Activated T-cell treated with anti-CD3 and anti-CD28 coated beads, Interleukin-2, amount 50 U/mL, for 4 hours (primary cell): ENCODE data around the gene STRIT1. TPM values are rescaled to one million over a fixed set of nuclear protein-coding genes. Genes with fewer than 3 reads are reported as not detected.

Source experiments
- ATAC-seq, 2 donors: fragments of 200-7000 bp; cut with Tn5 transposase; one replicate each; pipeline ENCODE4 v1.10.0; 2021
- DNase-seq: peaks from one replicate; pipeline ENCODE4 v3.0.0-alpha.2; 2020
- H3K27me3 Mint-ChIP-seq: one replicate; pipeline ENCODE4 v1.8.0; 2021; ENCODE audit warnings: low read depth, mixed read lengths
- H3K36me3 Mint-ChIP-seq: one replicate; pipeline ENCODE4 v1.8.0; 2022; ENCODE audit warnings: mixed read lengths; ENCODE audit not compliant: insufficient read depth
- H3K4me1 Mint-ChIP-seq: one replicate; pipeline ENCODE4 v1.8.0; 2021; ENCODE audit warnings: low read depth, mixed read lengths
- H3K4me3 Mint-ChIP-seq: one replicate; pipeline ENCODE4 v1.8.0; 2021; ENCODE audit warnings: mild to moderate bottlenecking, moderate library complexity, mixed read lengths
- H3K9me3 Mint-ChIP-seq: one replicate; pipeline ENCODE4 v1.8.0; 2021; ENCODE audit warnings: mixed read lengths
- total RNA-seq, 3 donors: library from RNA; stranded (reverse); gene quantifications; one replicate each; pipeline ENCODE4 v1.2.1, GENCODE V29; 2021

The STRIT1 gene
- total RNA-seq, result not detected

GRCh38 chr3:155293516-155293915 is at the start of gene STRIT1:
Gene STRIT1, minus strand, starts transcription at chr3:155293683.
- no peak for ATAC-seq

DNA sequence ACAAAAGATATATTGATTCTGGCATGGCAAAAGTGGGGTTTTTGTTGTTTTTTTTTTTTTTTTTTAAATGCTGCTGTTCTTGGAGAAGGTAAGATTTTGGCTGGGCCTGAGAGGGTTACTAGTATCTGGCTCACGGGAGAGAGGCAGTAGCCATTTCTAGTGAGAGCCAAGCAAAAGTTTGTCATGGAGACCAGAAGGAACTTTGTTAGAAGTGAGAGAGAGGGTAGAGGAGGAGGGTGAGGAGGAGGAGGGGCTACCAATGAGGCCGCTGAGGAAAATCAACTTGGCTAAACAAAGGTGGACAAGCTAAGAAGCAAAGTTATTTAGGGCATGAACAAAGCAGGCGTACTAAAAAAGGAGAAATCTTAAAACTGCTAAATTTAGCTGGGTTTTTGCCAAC is 48.9 kb upstream of the STRIT1 start:
- no peak for DNase-seq
- H3K9me3 Mint-ChIP-seq, result no peaks in the 10 kb centered on the region
- peaks cover 3% of the 10 kb centered on the region for H3K27me3 Mint-ChIP-seq
- H3K4me3 Mint-ChIP-seq, result no peak overlapping the region
- H3K4me1 Mint-ChIP-seq, result no peaks in the 10 kb centered on the region
- H3K36me3 Mint-ChIP-seq, result no peaks in the 10 kb centered on the region
- ATAC-seq, result no peak

More at GRCh38 chr3:155293516-155293915, at the start of gene STRIT1:
- H3K4me1 Mint-ChIP-seq, result no peaks in the 10 kb centered on the region
- DNase-seq, result no peak
- H3K9me3 Mint-ChIP-seq, result peaks cover 15% of the 10 kb centered on the region
- H3K27me3 Mint-ChIP-seq, result no peaks in the 10 kb centered on the region
- H3K4me3 Mint-ChIP-seq, result no peak within 1 kb of the TSS
- H3K36me3 Mint-ChIP-seq, result no peaks in the 10 kb centered on the region

DNA sequence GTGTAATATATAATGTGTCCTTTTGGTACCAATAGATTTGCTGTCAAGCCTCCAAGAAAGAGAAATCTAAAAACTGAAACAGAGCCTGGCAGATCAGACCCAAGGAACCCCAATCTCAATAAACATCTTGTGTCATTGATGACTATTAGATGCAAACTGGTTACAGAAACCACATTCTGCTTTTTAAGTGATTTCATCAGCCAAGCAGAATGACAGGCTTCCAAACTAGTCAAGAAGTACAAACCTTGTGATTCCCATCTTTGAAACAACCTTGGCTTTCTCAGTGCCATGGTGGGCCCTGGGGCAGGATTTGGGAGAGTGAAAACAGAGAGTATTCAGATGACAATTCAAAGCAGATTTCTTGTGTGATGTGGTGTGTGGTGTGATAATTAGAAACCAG is 45.6 kb upstream of the STRIT1 start:
- Mint-ChIP-seq H3K4me1 (peaks cover 5% of the 10 kb centered on the region), H3K4me3 (no peak overlapping the region), H3K9me3 (no peaks in the 10 kb centered on the region), H3K27me3 (peaks cover 6% of the 10 kb centered on the region), H3K36me3 (no peaks in the 10 kb centered on the region)
- ATAC-seq, result no peak
- DNase-seq, result no peak

DNA sequence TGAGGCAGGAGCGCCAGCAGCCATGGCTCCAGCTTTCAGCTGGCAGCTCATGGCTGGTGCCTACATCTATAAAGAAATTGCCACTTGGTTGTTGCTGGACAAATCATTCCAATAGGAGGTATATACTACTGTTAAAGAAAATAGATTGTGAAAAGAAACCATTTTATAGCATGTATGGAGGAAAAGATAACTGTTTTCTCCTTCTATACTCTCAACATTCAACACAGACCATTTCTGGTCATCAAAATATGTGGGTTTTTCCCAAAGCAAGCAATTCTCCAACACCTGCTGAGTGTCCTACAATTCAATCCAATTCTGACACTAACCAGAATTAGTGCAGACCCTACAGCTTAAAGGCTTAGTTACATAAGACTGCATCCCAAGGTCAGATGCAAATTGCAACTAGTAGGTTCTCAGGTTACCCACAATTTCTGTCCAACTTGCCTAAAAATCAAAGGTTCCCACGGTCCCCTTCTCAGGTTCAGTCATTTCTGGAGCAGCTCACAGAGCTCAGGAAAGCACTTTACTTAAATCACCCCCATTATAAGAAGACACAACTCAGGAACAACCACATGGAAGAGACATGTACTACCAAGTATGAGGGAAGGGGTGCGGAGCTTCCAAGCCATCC is 42.4 kb upstream of the STRIT1 start:
- Mint-ChIP-seq H3K36me3 (no peaks in the 10 kb centered on the region), H3K4me3 (no peak overlapping the region), H3K9me3 (no peaks in the 10 kb centered on the region), H3K4me1 (peaks cover 5% of the 10 kb centered on the region), H3K27me3 (peaks cover 3% of the 10 kb centered on the region)
- DNase-seq (no peak), ATAC-seq (no peak)

DNA sequence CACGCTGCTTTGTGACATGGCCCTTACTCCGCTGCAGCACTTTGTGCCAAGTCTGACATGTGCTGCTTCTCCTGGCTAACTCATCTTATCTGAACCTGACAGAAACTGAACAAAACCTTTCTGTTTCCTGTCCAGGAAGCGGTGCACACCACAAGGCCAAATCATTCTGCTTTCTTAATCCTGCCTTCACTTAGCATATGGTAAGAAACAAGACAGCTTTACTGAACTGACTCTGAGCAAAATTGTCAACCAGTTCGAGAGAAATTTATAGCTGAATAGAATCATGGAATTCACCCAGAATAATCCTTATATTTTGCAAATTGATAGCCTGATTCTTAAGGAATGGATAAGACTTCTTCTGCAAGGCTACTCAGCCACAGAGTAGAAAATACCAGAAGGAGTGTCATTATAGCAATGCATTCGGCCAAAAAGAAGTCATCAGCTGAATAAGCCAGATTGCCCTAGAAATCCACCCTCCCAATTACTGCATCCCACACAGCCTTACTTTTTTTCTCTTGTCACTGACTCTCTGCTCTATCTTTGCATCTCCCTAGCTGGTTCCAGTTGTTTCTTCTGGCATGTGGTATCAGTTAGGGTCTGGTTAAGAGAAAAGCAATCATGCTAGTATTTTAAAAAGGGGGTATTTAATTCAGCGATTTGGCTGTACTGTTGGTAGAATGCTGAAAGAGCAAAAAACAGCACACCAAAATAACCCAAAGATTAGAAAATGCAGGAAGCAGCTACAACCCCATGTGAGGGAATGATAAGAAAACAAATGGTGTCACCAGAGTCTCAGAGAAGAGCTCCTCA is 41.6 kb upstream of the STRIT1 start:
- ATAC-seq (no peak), DNase-seq (no peak)
- H3K27me3 Mint-ChIP-seq, result peaks cover 3% of the 10 kb centered on the region
- H3K4me1 Mint-ChIP-seq, result peaks cover 5% of the 10 kb centered on the region
- H3K9me3 Mint-ChIP-seq, result no peaks in the 10 kb centered on the region
- H3K4me3 Mint-ChIP-seq, result no peak overlapping the region
- no peaks in the 10 kb centered on the region for H3K36me3 Mint-ChIP-seq

- H3K27me3 Mint-ChIP-seq, result peaks cover 3% of the 10 kb centered on the region
- H3K9me3 Mint-ChIP-seq, result no peaks in the 10 kb centered on the region
- peaks cover 5% of the 10 kb centered on the region for H3K4me1 Mint-ChIP-seq
- no peak for DNase-seq
- H3K36me3 Mint-ChIP-seq, result no peaks in the 10 kb centered on the region
- ATAC-seq, result no peak
- no peak overlapping the region for H3K4me3 Mint-ChIP-seq
These were observed 40.9 kb upstream of the STRIT1 start for GRCh38 chr3:155334215-155334913.

DNA sequence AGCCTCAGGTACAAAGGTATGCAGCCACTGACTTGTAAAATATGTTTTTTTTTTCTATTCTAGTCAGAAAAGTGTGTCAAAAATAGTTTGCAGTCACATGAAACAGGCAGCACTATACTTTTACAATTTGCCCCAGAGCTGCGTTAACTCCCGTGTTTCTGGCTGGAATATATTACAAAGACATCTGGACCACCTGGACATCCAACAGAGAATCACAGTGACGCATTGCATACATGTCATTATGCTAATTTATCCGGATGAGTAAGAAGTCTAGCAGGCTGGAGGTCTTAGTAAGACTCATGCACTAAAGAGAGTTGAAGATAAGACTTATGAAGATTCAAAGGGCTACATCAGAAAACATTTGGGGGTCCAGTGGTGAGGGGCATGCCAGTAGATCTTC is 39.2 kb upstream of the STRIT1 start:
- no peaks in the 10 kb centered on the region for H3K36me3 Mint-ChIP-seq
- H3K9me3 Mint-ChIP-seq, result no peaks in the 10 kb centered on the region
- peaks cover 5% of the 10 kb centered on the region for H3K4me1 Mint-ChIP-seq
- no peak overlapping the region for H3K4me3 Mint-ChIP-seq
- ATAC-seq (no peak), DNase-seq (no peak)
- H3K27me3 Mint-ChIP-seq, result peaks cover 3% of the 10 kb centered on the region

DNA sequence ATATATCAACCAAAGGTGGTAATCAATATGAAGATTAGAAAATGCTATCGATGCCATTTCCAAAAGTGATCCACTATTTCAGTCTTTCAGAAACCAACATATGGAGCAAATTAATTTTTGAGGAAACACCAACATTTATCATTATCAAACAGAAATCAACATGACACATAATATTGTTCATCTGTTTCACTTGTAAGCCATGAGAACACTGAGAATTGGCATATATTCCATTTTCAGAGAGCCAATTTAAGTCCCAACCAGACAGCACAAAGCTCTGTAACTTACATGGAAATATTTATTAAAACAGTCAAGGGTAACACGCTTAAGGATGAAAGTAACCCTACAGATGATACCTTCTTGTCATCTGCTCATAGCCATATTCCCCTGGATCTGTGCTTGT is 37.6 kb upstream of the STRIT1 start:
- Mint-ChIP-seq H3K4me3 (no peak overlapping the region), H3K4me1 (peaks cover 5% of the 10 kb centered on the region), H3K27me3 (peaks cover 2% of the 10 kb centered on the region), H3K36me3 (no peaks in the 10 kb centered on the region), H3K9me3 (no peaks in the 10 kb centered on the region)
- no peak for ATAC-seq
- DNase-seq, result no peak

DNA sequence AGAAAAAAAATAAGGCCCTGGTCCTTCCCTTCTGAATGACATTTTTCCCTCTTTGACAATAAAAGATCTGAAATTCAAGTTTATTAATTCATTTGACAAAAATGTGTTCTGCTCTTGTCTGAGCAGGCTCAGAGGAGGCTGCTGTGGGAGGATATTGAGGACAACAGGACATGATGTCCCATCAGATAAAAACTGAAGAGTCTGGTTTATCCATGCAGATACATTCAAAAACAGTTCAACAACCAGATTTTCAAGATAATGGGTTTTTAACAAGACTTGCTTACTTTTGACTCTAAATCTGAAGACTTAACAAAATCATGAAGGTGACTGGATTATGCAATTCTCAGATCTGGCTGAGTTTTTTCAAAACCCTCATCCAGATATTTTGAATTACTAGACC is 36.9 kb upstream of the STRIT1 start:
- Mint-ChIP-seq H3K4me1 (peaks cover 3% of the 10 kb centered on the region), H3K4me3 (no peak overlapping the region), H3K36me3 (no peaks in the 10 kb centered on the region), H3K27me3 (no peaks in the 10 kb centered on the region), H3K9me3 (no peaks in the 10 kb centered on the region)
- no peak for DNase-seq
- ATAC-seq, result no peak

DNA sequence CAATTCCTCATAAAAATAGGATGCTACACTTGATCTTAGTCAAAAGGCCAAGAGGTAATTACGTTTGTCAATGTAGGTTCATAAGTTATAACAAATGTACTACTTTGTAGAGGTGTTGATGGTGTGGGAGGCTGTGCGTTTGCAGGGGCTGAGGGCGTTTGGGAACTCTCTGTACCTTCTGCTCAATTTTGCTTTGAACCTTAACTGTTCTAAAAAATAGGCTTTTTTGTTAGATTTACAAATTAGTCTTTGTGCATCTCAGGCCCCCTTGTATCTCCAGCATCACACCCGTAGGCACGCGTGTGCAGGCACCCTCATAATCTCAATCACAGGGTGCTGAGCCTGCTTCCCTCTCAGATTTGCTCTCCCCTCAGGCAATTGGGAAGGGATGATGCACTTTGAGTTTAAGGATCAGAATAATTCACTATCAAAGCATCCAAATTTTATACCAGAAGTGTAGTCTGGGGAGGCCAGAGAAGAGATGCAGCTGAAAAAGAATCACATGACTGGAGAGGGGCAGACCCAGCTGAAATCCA is 36.1 kb upstream of the STRIT1 start:
- Mint-ChIP-seq H3K9me3 (no peaks in the 10 kb centered on the region), H3K36me3 (no peaks in the 10 kb centered on the region), H3K4me1 (no peaks in the 10 kb centered on the region), H3K27me3 (no peaks in the 10 kb centered on the region), H3K4me3 (no peak overlapping the region)
- DNase-seq, result no peak
- no peak for ATAC-seq

DNA sequence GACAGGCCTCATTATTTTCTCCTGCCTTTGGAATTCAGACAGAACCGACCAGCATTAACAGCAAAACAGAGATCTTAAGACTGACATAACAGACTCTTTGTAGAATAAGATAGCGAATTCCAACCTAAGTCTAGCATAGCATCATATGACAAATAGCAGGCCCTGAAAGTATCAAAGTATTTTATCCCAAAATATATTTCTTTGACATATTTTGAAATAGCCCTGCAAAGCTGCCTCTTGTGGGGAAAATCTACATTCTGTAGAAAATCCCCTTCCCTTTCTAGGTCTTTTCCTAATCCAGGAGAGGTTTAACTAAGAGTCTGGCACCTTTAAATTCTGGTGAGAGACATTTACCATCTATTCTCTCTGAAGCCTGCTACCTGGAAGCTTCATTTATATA is 34.4 kb upstream of the STRIT1 start:
- H3K36me3 Mint-ChIP-seq, result no peaks in the 10 kb centered on the region
- H3K9me3 Mint-ChIP-seq, result no peaks in the 10 kb centered on the region
- DNase-seq (no peak), ATAC-seq (no peak)
- no peak overlapping the region for H3K4me3 Mint-ChIP-seq
- H3K4me1 Mint-ChIP-seq, result no peaks in the 10 kb centered on the region
- H3K27me3 Mint-ChIP-seq, result no peaks in the 10 kb centered on the region

DNA sequence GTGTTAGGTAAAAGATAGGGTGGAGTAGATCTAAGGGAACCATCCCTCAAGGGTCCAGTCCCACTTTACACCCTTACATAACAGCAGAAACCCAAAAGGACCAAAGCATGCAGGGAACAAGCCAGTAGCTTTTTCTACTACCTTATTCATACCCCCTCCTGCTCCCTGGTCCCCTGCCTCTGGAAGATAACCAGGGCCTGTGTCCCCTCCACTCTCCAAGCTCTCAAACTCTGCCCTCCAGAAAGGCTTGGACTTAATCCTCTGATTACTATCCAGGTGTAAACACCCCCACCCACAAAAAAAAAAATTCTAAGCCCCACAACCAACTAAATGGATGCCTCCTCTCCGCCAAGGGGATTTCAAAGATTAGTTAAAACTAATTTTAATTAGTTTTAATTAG is 33.9 kb upstream of the STRIT1 start:
- Mint-ChIP-seq H3K4me1 (no peaks in the 10 kb centered on the region), H3K36me3 (no peaks in the 10 kb centered on the region), H3K4me3 (no peak overlapping the region), H3K27me3 (no peaks in the 10 kb centered on the region), H3K9me3 (no peaks in the 10 kb centered on the region)
- DNase-seq (no peak), ATAC-seq (no peak)

- Mint-ChIP-seq H3K36me3 (no peaks in the 10 kb centered on the region), H3K27me3 (no peaks in the 10 kb centered on the region), H3K4me3 (no peak overlapping the region), H3K9me3 (no peaks in the 10 kb centered on the region), H3K4me1 (no peaks in the 10 kb centered on the region)
- no peak for ATAC-seq
- DNase-seq, result no peak
These were observed 33.4 kb upstream of the STRIT1 start for GRCh38 chr3:155326901-155327300.

DNA sequence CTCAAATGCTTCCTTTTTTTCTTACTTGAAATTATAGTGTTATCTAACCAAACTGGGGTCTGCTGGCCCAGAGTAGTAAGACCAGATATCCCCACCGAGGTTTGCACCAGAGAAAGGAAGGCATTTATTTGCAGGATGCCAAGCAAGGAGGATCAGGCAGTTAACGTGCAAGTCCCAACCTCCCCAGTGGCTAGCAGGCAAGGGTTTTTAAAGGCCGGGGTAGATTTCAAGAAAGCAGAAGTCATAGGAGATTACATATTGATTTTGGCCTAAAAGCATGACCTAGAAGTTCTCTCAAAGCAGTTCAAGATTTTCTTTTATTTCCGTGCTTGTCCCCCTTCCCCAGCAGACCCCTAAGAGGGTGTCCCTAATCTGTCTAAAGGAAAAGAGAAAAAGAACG is 32.8 kb upstream of the STRIT1 start:
- no peak for DNase-seq
- ATAC-seq, result no peak
- H3K36me3 Mint-ChIP-seq, result no peaks in the 10 kb centered on the region
- H3K9me3 Mint-ChIP-seq, result no peaks in the 10 kb centered on the region
- H3K4me1 Mint-ChIP-seq, result no peaks in the 10 kb centered on the region
- H3K27me3 Mint-ChIP-seq, result no peaks in the 10 kb centered on the region
- no peak overlapping the region for H3K4me3 Mint-ChIP-seq
